Heart left ventricle (tissue), 16 donors: ENCODE results near the gene WDR37. TPM values are rescaled to one million over a fixed set of nuclear protein-coding genes. Genes with fewer than 3 reads are reported as not detected.

ENCODE experiments used
- ATAC-seq, 4 donors: fragments of 200-7000 bp; cut with Tn5 transposase; one replicate each; pipeline ENCODE4 v1.9.1; 2020 to 2022; ENCODE audit warnings: moderate library complexity in 4 of 4, mild to moderate bottlenecking in 3 of 4, moderate number of reproducible peaks in 1 of 4
- DNase-seq, 5 donors: peaks; one replicate each; pipeline ENCODE4 v3.0.0-alpha.2; 2020
- H3K27ac ChIP-seq, 12 donors: fragments of 200-600 bp; sonication (generic) in 4 of 12; one replicate each; pipeline versions ENCODE4 v1.5.0 to v1.8.0; 2016 to 2022; ENCODE audit warnings: mild to moderate bottlenecking in 2 of 12
- H3K27me3 ChIP-seq, 9 donors: fragments of 200-600 bp; sonication (generic) in 2 of 9; one replicate each; pipeline versions ENCODE4 v1.5.1 to v1.8.0; 2016 to 2022; ENCODE audit warnings: mild to moderate bottlenecking in 3 of 9
- H3K36me3 ChIP-seq, 9 donors: fragments of 200-600 bp; sonication (generic) in 2 of 9; one replicate each; pipeline versions ENCODE4 v1.5.0 to v1.8.0; 2018 to 2022; ENCODE audit warnings: mild to moderate bottlenecking in 2 of 9
- H3K4me1 ChIP-seq, 12 donors: fragments of 200-600 bp; sonication (generic) in 4 of 12; one replicate each; pipeline versions ENCODE4 v1.5.0 to v1.8.0; 2016 to 2022; ENCODE audit warnings: mild to moderate bottlenecking in 3 of 12
- H3K4me3 ChIP-seq, 12 donors: fragments of 200-600 bp; sonication (generic) in 4 of 12; one replicate each; pipeline versions ENCODE4 v1.5.0 to v1.8.0; 2017 to 2022; ENCODE audit warnings: mild to moderate bottlenecking in 9 of 12, moderate library complexity in 4 of 12
- H3K9me3 ChIP-seq, 12 donors: fragments of 200-600 bp; sonication (generic) in 4 of 12; one replicate each; pipeline versions ENCODE4 v1.5.0 to v1.8.0; 2016 to 2022; ENCODE audit warnings: mild to moderate bottlenecking in 1 of 12
- POLR2A ChIP-seq, 2 donors: fragments of 450-650 bp; IDR thresholded peaks; one replicate each; pipeline ENCODE4 v1.6.1; 2017; ENCODE audit warnings: antibody characterized with exemption in 2 of 2, mild to moderate bottlenecking in 2 of 2, moderate library complexity in 2 of 2
- whole genome bisulfite sequencing, 4 donors: extraction: QIAGEN DNeasy Blood & Tissue Kit in 2 of 4; methylation state at CpG; one replicate each; pipeline versions ENCODE4 v1.1.5 to v1.1.7; 2013 to 2018; 5-methylcytosine and 5-hydroxymethylcytosine counted together
- intact Hi-C, 10 donors: fragments of 100-400 bp; cut with DNase I; formaldehyde crosslinking; loops; one replicate each; pipeline versions ENCODE4 v1.11.1 to v1.14.2; 2022
- polyA plus RNA-seq, 2 donors: library from polyadenylated mRNA; stranded (reverse); fragments of 200-250 nt; gene quantifications; one replicate each; pipeline ENCODE4 v1.2.3, GENCODE V29; 2013
- total RNA-seq, 9 donors: library from RNA; depleted of rRNA in 2 of 9; stranded (reverse); fragments of >200 nt in 2 of 9; fragmentation: NEBNext Ultra II Directional in 3 of 9; extraction: Animal tissue kit (Norgen Biotek cat#: 25700) in 3 of 9; gene quantifications; one replicate each; pipeline versions ENCODE4 v1.1.0 to v1.2.4, GENCODE V29; 2016 to 2023
- TF ChIP-seq, protein P1 (sequence below), 12 donors: fragments of 200-600 bp; sonication (generic) in 4 of 12; IDR thresholded peaks; one replicate each; pipeline versions ENCODE4 v1.5.0 to v1.8.0; 2018 to 2022; ENCODE audit warnings: antibody characterized with exemption in 12 of 12, mild to moderate bottlenecking in 5 of 12
- donor health status: ischemic (EF 13 %, LVEDD 7.1; RV severe dilation, severe dysfunction).
- donor health status: healthy with polysubstance abuse.
- donor health status: DM: no; HTN: yes; CAD: no.
- donor health status: DM: no; HTN: no; CAD: no.
- donor health status: ischemic (EF 25% LVEDD 6.9; RV normal size, moderate dysfunction).
- donor health status: ischemic (EF 25% LVEDD 5.7; RV mildly dilated, moderate dysfunction).
- donor health status: healthy.
- donor health status: DM: yes; HTN: yes; CAD: no.
- donor health status: ischemic (EF 35%, LVEDD 5.7; RV mildly dilated, moderate dysfunction).
- donor health status: nonischemic (EF 11% LVEDD 7.7; RV severe dilation, severe dysfunction).
- donor health status: DM: yes; HTN: yes; CAD: no.
- donor health status: PGD.
- donor health status: ischemic (EF 29% LVEDD 5.4; RV normal size, mild dysfunction).
- donor health status: nonischemic (EF 23%, LVEDD 6.1; RV moderate dilation, normal function).

The WDR37 gene
- total and polyA plus RNA-seq, 11 donors: 8.4 to 43.3 (median 26.3) TPM

DNA sequence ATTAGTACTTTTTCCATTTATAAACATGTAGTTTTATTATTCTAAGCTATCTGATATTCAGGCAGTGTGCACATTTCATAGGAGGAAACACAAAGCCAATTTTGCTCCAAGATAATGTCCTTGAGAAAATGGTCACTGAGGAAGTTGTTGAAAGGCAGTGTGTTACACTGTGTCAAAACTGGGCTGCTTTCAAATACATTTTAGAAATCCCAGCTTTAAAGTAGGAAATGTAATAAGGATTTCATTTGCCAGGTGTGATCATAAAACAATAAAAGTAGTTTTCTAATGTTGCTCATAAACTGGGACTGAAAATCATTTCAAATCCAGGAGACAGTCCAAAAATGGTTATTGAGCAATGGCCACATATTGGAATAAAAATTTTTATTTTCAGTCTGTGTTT lies 80.1 kb downstream of the WDR37 start:
- ATAC-seq: no peak
- intact Hi-C loops: no loop called here

DNA sequence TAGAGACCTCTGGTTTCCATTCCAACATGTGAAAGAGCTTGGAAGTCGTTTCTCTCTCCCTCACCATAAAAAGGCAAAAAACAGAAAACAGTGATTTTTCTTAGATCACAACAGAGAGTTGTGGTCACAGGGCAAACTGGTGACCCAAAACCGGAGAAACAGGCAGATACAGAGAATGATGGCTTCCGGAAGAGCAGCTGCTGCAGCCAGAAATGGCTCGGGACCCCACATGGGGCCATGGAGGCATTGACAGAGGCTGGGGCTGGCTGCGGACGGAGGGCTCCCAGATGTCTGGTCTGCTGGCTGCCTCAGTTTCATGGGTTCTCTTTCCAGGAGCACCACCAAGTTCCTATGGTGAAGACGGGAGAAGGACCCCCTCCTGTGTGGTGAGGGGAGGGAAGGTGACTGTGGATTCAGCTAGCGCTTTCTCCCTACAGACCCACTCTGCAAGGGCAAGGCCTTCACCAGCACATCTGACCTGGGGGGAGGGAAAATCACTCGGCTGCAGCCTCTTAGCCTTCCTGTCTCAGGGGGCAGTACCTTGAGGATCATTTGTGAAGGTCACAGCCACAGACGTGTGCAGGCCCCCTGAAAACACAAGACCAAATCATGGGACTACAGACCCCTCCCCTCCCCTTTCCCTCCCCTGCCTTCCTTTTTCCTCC lies 81.4 kb downstream of the WDR37 start:
- 83 to 88% (median 86%) methylated on average over 10 of the region's 10 CpGs for WGBS, 4 donors
- TF ChIP-seq, protein P1, sequence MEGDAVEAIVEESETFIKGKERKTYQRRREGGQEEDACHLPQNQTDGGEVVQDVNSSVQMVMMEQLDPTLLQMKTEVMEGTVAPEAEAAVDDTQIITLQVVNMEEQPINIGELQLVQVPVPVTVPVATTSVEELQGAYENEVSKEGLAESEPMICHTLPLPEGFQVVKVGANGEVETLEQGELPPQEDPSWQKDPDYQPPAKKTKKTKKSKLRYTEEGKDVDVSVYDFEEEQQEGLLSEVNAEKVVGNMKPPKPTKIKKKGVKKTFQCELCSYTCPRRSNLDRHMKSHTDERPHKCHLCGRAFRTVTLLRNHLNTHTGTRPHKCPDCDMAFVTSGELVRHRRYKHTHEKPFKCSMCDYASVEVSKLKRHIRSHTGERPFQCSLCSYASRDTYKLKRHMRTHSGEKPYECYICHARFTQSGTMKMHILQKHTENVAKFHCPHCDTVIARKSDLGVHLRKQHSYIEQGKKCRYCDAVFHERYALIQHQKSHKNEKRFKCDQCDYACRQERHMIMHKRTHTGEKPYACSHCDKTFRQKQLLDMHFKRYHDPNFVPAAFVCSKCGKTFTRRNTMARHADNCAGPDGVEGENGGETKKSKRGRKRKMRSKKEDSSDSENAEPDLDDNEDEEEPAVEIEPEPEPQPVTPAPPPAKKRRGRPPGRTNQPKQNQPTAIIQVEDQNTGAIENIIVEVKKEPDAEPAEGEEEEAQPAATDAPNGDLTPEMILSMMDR (IDR thresholded peaks at IDR 0.05): no peak
- TF ChIP-seq POLR2A (IDR thresholded peaks at IDR 0.05): no peak

More for the DNA sequence above, 80.1 kb downstream of the WDR37 start:
- Histone ChIP-seq H3K4me3 (no peak overlapping the region), H3K9me3 (peaks cover 0 to 19% (median 10%) of the 10 kb centered on the region in 12 donors), H3K27ac (no peak overlapping the region), H3K27me3 (no peaks in the 10 kb centered on the region), H3K36me3 (peaks cover 0 to 17% (median 5%) of the 10 kb centered on the region in 9 donors), H3K4me1 (no peaks in the 10 kb centered on the region)
- TF ChIP-seq POLR2A (IDR thresholded peaks at IDR 0.05): no peak
- TF ChIP-seq, protein P1 (IDR thresholded peaks at IDR 0.05): no peak
- no peak for DNase-seq

DNA sequence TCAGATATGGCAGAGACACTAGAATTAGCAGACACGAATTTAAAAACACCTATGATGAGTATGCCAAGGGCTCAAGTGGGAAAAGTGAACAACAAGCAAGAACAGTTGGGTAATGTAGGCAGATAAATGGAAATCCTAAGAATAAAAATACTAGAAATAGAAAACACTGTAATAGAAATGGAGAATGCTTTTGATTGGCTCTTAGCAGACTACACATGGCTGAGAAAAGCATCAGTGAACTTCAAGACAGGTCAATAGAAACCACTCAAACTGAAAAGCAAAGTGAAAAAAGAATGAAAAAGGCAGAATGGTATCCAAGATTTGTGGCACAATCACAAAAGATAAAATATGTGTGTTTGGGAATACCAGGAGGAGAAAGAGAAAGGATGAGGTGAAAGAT lies 82.3 kb downstream of the WDR37 start:
- no peaks in the 10 kb centered on the region for H3K27me3 ChIP-seq
- intact Hi-C loops: no loop called here
- no peaks in the 10 kb centered on the region for H3K36me3 ChIP-seq
- no peaks in the 10 kb centered on the region for H3K4me1 ChIP-seq
- peaks cover 0 to 19% (median 10%) of the 10 kb centered on the region in 12 donors for H3K9me3 ChIP-seq
- TF ChIP-seq, protein P1 (IDR thresholded peaks at IDR 0.05): no peak
- no peak for TF ChIP-seq POLR2A (IDR thresholded peaks at IDR 0.05)
- H3K4me3 ChIP-seq: no peak overlapping the region
- DNase-seq (no peak), ATAC-seq (no peak)
- 67 to 80% (median 73%) methylated on average over 1 of the region's 1 CpG for WGBS, 4 donors
- H3K27ac ChIP-seq: no peak overlapping the region

More for the DNA sequence above, 81.4 kb downstream of the WDR37 start:
- intact Hi-C loops: no loop called here
- H3K9me3 ChIP-seq: peaks cover 0 to 19% (median 10%) of the 10 kb centered on the region in 12 donors
- DNase-seq (no peak), ATAC-seq (no peak)
- H3K4me1 ChIP-seq: no peaks in the 10 kb centered on the region
- no peak overlapping the region for H3K27ac ChIP-seq
- H3K4me3 ChIP-seq: no peak overlapping the region
- H3K36me3 ChIP-seq: peaks cover 0 to 3% (median 0%) of the 10 kb centered on the region in 9 donors
- H3K27me3 ChIP-seq: no peaks in the 10 kb centered on the region

DNA sequence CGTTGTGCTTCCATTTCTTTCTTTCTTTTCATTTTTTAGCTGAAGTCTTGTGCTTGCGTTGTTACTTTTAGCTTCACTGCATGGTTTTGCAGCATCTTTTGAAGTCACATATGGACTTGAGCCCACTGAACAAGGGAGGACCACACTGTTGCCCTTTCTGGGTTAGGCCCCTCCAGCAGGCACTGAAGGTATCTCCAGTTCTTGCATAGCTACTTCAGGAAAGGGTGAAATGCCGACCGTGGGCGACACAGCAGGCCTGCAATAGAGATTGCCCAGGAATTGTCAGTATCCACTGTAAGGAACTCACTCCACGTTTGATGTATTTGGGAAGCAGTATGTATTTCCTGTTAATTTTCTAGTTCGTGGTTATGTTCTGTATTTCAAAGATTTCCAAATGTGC lies 85.1 kb downstream of the WDR37 start:
- WGBS, 4 donors: 63 to 76% (median 65%) methylated on average over 7 of the region's 7 CpGs
- no peaks in the 10 kb centered on the region for H3K27me3 ChIP-seq
- DNase-seq (no peak), ATAC-seq (no peak)
- no peak overlapping the region for H3K4me3 ChIP-seq
- H3K4me1 ChIP-seq: no peaks in the 10 kb centered on the region
- no peak for TF ChIP-seq POLR2A (IDR thresholded peaks at IDR 0.05)
- TF ChIP-seq, protein P1 (IDR thresholded peaks at IDR 0.05): no peak
- no peak overlapping the region for H3K27ac ChIP-seq
- no peaks in the 10 kb centered on the region for H3K36me3 ChIP-seq
- H3K9me3 ChIP-seq: peaks cover 0 to 32% (median 14%) of the 10 kb centered on the region in 12 donors
- intact Hi-C loops: no loop called here
